Tibial nerve (tissue), 4 donors: Measurements from ENCODE around the gene ACD. TPM values are rescaled to one million over a fixed set of nuclear protein-coding genes. Genes with fewer than 3 reads are reported as not detected.

Source experiments
- DNase-seq, 2 donors: peaks; one replicate each; pipeline ENCODE4 v3.0.0-alpha.2; 2019; ENCODE audit warnings: low spot score in 2 of 2
- H3K27ac ChIP-seq, 4 donors: fragments of 200-600 bp; sonication (generic) in 3 of 4; one replicate each; pipeline ENCODE4 v1.5.1; 2017 to 2019; ENCODE audit warnings: mild to moderate bottlenecking in 1 of 4
- H3K27me3 ChIP-seq, 2 donors: fragments of 200-600 bp; sonication (generic) in 1 of 2; one replicate each; pipeline versions ENCODE4 v1.5.1 to v1.6.0; 2017 to 2019
- H3K36me3 ChIP-seq, 3 donors: fragments of 200-600 bp; sonication (generic); one replicate each; pipeline ENCODE4 v1.5.1; 2018 to 2019
- H3K4me1 ChIP-seq, 4 donors: fragments of 200-600 bp; sonication (generic) in 3 of 4; one replicate each; pipeline ENCODE4 v1.5.1; 2017 to 2019
- H3K4me3 ChIP-seq, 4 donors: fragments of 200-600 bp; sonication (generic) in 3 of 4; one replicate each; pipeline ENCODE4 v1.5.1; 2017 to 2019; ENCODE audit warnings: mild to moderate bottlenecking in 1 of 4, moderate library complexity in 1 of 4
- H3K9me3 ChIP-seq, 4 donors: fragments of 200-600 bp; sonication (generic) in 3 of 4; one replicate each; pipeline ENCODE4 v1.5.1; 2017 to 2019
- CTCF ChIP-seq, 5 experiments: fragments of 200-600 bp in 3 of 5; fragments of 450-650 bp in 2 of 5; sonication (generic) in 3 of 5; IDR thresholded peaks; one replicate each; pipeline ENCODE4 v1.5.1; 2016 to 2019; ENCODE audit warnings: antibody characterized with exemption in 5 of 5, mild to moderate bottlenecking in 3 of 5, moderate library complexity in 2 of 5
- EP300 ChIP-seq, 2 donors: sonication (generic); formaldehyde crosslinking; IDR thresholded peaks; one replicate each; pipeline ENCODE4 v1.6.1; 2017; ENCODE audit warnings: antibody characterized with exemption in 2 of 2, mild to moderate bottlenecking in 1 of 2
- POLR2A ChIP-seq, 2 donors: fragments of 450-650 bp; IDR thresholded peaks; one replicate each; pipeline ENCODE4 v1.6.1; 2017; ENCODE audit warnings: antibody characterized with exemption in 2 of 2, mild to moderate bottlenecking in 2 of 2, moderate library complexity in 2 of 2
- WGBS, 2 donors: methylation state at CpG; one replicate each; pipeline ENCODE4 v1.1.5; 2018; 5-methylcytosine and 5-hydroxymethylcytosine counted together
- total RNA-seq, 4 donors: library from RNA; depleted of rRNA; stranded (reverse); fragments of >200 nt; gene quantifications; one replicate each; pipeline ENCODE4 v1.1.0, GENCODE V29; 2016

ACD gene
- total RNA-seq, 4 donors from 2014 or later = 18.0 to 32.3 (median 20.7) TPM

DNA sequence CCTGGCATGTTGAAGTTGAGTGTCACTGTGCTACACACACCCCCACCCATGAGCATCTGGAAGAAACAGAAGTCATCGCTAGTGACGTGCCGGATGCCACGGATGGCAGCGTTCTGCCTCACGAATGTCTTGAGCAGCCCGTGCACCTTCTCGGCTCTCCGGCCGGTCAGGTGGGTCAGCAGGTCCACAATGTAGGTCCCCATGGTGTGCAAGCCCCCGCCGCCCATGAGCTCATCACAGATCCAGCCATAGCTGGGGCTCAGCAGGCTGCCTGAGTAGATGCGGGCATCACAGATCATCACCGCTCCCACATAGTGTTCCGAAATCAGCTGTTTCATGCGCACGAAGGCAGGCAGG, 15.5 kb upstream of the ACD start:
- Histone ChIP-seq H3K36me3 (peaks cover 0 to 20% (median 0%) of the 10 kb centered on the region in 3 donors), H3K9me3 (no peaks in the 10 kb centered on the region), H3K4me1 (peaks cover 0 to 42% (median 16%) of the 10 kb centered on the region in 4 donors), H3K27me3 (no peaks in the 10 kb centered on the region), H3K27ac (no peak overlapping the region), H3K4me3 (no peak overlapping the region)
- 92 to 97% methylated on average over 13 to 15 of the region's 17 CpGs for WGBS, 2 donors
- no peak for DNase-seq
- no peak for TF ChIP-seq EP300 (IDR thresholded peaks at IDR 0.05)
- no peak for TF ChIP-seq CTCF (IDR thresholded peaks at IDR 0.05)
- no peak for TF ChIP-seq POLR2A (IDR thresholded peaks at IDR 0.05)

DNA sequence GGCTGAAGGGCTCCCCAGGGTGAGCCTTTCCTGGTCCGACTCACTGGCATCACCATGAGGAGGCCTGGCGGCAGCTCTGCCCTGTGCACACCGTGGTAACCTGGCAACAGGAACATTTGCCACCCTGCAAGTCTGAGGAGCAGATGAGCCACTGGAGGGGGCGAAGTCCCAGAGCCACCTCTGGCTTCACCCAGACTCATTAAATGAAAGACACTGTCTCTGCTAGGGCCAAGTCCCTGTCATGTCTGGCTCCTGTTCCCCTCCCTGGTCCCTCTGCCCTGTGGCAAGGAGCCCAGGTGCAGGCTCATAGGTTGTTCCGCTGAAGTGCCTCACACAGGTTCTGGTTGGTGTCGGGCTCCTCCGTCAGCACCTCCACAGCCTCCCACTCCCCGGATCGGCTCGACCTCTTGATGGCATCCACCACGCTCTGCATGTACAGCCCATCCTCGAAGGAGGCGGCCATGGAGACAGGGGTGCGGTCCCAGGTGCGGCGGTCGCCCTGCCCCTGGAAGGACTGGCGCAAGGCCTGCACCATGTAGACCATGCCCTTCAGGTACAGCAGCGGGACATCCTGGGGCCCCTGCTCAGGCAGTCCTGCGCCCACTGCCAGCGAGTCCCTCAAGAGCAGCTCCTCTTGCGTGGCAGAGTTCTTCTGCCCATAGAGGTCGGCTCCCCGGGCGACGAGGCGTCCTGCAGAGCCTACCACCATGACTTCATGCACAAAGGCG, 15.0 kb upstream of the ACD start:
- Histone ChIP-seq H3K4me1 (peaks cover 0 to 42% (median 16%) of the 10 kb centered on the region in 4 donors), H3K27me3 (no peaks in the 10 kb centered on the region), H3K9me3 (no peaks in the 10 kb centered on the region), H3K36me3 (peaks cover 0 to 16% (median 0%) of the 10 kb centered on the region in 3 donors), H3K27ac (peak overlapping the region in 3 of 4 donors; percentile 68 to 91 (median 83)), H3K4me3 (no peak overlapping the region)
- TF ChIP-seq POLR2A (IDR thresholded peaks at IDR 0.05) (no peak), CTCF (IDR thresholded peaks at IDR 0.05) (no peak), EP300 (IDR thresholded peaks at IDR 0.05) (no peak)
- WGBS, 2 donors = 92 to 94% methylated on average over 15 to 28 of the region's 28 CpGs
- no peak for DNase-seq

DNA sequence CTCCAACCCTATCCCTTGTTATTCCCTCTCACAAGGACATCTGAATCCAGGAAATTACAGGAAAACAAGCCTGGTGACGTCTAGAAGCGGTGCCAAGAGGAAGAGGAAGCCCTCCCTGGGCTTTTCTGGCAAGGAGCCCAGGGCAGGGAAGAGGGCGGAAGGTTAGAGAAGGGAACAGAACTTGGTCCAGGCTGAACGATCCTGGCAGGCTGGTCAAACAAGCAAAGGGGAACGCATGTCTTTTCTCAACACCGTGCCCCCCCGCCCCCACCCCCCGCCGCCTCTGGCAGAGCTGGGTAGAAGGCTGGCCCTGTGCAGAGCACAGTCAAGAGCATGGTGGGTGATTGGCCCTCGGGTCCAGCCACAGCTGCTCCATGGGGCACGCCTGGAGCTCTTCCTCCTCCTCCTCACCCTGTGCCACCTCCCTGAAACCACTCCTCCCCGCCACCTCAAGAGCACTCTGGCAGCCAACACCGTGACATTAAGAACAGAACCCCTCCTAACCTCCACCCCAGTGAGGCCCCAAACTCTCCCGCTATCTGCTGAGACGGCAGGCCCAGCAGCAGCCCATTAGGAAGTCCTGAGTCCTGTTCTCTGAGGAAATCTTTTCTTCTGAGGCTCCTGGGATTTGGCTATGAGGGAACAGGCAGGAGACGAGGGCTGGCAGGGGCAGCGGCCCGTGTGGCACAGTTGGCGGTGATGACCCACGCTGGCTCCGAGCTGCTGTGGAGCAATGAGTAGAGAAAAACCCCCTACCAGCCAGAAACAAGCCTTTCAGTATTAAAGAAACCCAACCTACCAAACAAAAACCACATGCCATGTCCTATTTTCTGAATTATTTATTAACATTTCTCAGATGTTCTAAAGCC, 13.9 kb upstream of the ACD start:
- Histone ChIP-seq H3K36me3 (peaks cover 0 to 11% (median 0%) of the 10 kb centered on the region in 3 donors), H3K27me3 (no peaks in the 10 kb centered on the region), H3K27ac (peak overlapping the region; percentile 56 to 91 (median 76)), H3K9me3 (no peaks in the 10 kb centered on the region), H3K4me3 (no peak overlapping the region), H3K4me1 (peaks cover 0 to 42% (median 16%) of the 10 kb centered on the region in 4 donors)
- TF ChIP-seq POLR2A (IDR thresholded peaks at IDR 0.05) = no peak
- peak; percentile 24 to 82 for TF ChIP-seq EP300 (IDR thresholded peaks at IDR 0.05)
- peak; percentile 47 to 59 for DNase-seq
- 27 to 35% methylated on average over 17 to 18 of the region's 21 CpGs for WGBS, 2 donors

GRCh38 chr16:67672739-67673662, 12.9 kb upstream of the ACD start:
- Histone ChIP-seq H3K27me3 (no peaks in the 10 kb centered on the region), H3K27ac (peak overlapping the region; percentile 56 to 91 (median 76)), H3K9me3 (no peaks in the 10 kb centered on the region), H3K4me3 (no peak overlapping the region), H3K4me1 (peaks cover 0 to 47% (median 19%) of the 10 kb centered on the region in 4 donors), H3K36me3 (peaks cover 0 to 10% (median 0%) of the 10 kb centered on the region in 3 donors)
- DNase-seq = peak in 1 of 2 donors; percentile 59
- 45 to 48% methylated on average over 8 to 13 of the region's 13 CpGs for WGBS, 2 donors
- TF ChIP-seq EP300 (IDR thresholded peaks at IDR 0.05) (no peak), CTCF (IDR thresholded peaks at IDR 0.05) (peak; percentile 48 to 70 (median 63))

DNA sequence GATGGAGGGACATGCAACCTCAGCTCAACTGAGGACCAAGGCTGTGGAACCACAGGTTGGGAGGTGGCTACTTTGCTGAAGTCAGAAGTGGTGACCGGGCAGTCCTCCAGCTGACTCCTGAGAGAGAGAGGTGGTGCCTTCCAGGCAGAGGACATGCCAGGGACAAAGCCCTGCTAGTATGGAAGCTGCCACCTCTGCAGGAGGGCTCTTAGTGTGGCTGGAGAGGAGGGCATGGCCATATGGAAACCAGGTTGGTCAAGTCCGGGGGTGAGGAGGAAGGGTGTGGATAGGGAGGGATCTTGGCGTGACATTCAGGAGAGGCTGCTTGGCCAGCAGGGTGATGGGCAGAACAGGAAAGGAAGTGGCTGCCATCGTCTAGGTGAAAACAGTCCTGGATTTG, 12.2 kb upstream of the ACD start:
- Histone ChIP-seq H3K27me3 (no peaks in the 10 kb centered on the region), H3K4me1 (peaks cover 0 to 54% (median 26%) of the 10 kb centered on the region in 4 donors), H3K9me3 (no peaks in the 10 kb centered on the region), H3K36me3 (peaks cover 0 to 4% (median 0%) of the 10 kb centered on the region in 3 donors), H3K27ac (peak overlapping the region in 1 of 4 donors; percentile 83), H3K4me3 (no peak overlapping the region)
- TF ChIP-seq EP300 (IDR thresholded peaks at IDR 0.05) = no peak
- TF ChIP-seq POLR2A (IDR thresholded peaks at IDR 0.05) = no peak
- no peak for TF ChIP-seq CTCF (IDR thresholded peaks at IDR 0.05)
- 40 to 55% methylated on average over 4 of the region's 4 CpGs for WGBS, 2 donors
- DNase-seq = no peak
